Fibroblast of pulmonary artery (primary cell): Measurements from ENCODE around the gene TOM1L2.

Source experiments
- DNase-seq: peaks from one replicate; pipeline ENCODE4 v3.0.0-alpha.2; 2010; ENCODE audit warnings: low read depth
- H3K4me3 ChIP-seq: replicated peaks from 2 replicates; pipeline ENCODE4 v1.5.1; 2011; ENCODE audit warnings: low read depth, mild to moderate bottlenecking, control low read depth, low read length, moderate library complexity
- TF ChIP-seq, protein P1 (sequence below): IDR thresholded peaks from 2 replicates; pipeline ENCODE4 v1.5.1; 2011; ENCODE audit warnings: mild to moderate bottlenecking, control low read depth, low read length, inconsistent platforms; ENCODE audit errors: missing control alignments

The TOM1L2 gene

DNA sequence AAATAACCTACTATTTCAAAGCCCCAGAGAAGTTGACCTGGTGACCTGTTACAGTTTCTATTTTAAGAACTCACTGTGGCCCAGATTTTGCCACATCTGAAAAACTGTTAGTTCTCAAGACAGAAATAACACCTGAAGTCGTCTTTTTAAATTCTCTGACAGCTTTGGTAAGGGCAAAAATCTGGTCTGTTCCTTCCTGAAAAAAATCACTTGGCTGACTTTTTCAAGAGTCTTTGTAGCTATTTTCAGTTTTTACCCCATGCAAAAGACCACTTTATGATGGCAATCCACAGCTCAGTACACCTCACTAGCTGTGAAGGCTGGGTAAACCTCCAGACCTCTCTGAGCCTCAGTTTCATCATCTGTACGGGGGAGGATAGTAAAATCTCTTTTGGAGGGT, 74.8 kb downstream of the TOM1L2 start:
- no peak overlapping the region for H3K4me3 ChIP-seq
- TF ChIP-seq, protein P1, sequence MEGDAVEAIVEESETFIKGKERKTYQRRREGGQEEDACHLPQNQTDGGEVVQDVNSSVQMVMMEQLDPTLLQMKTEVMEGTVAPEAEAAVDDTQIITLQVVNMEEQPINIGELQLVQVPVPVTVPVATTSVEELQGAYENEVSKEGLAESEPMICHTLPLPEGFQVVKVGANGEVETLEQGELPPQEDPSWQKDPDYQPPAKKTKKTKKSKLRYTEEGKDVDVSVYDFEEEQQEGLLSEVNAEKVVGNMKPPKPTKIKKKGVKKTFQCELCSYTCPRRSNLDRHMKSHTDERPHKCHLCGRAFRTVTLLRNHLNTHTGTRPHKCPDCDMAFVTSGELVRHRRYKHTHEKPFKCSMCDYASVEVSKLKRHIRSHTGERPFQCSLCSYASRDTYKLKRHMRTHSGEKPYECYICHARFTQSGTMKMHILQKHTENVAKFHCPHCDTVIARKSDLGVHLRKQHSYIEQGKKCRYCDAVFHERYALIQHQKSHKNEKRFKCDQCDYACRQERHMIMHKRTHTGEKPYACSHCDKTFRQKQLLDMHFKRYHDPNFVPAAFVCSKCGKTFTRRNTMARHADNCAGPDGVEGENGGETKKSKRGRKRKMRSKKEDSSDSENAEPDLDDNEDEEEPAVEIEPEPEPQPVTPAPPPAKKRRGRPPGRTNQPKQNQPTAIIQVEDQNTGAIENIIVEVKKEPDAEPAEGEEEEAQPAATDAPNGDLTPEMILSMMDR, result no peak
- DNase-seq, result no peak

DNA sequence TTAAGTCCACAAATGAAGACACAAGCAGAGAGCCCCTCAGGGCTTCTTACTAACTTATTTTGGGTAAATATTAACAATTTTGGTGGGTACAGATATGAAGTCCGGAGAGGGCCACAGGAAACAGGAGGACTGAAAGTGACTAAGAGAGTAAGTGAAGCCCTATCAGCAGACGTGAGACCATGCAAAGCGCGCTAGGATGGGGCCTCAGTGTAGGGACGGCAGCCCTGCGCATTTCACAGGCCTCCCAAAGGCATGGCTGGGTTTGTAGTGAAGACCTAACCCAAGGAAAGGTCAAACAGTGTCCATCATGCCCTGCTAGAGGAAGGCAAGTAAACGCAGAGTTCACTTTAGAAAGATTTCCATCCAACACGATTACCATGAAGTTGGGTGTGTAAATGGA, 75.5 kb downstream of the TOM1L2 start:
- H3K4me3 ChIP-seq, result no peak overlapping the region
- DNase-seq, result no peak
- TF ChIP-seq, protein P1, result no peak

DNA sequence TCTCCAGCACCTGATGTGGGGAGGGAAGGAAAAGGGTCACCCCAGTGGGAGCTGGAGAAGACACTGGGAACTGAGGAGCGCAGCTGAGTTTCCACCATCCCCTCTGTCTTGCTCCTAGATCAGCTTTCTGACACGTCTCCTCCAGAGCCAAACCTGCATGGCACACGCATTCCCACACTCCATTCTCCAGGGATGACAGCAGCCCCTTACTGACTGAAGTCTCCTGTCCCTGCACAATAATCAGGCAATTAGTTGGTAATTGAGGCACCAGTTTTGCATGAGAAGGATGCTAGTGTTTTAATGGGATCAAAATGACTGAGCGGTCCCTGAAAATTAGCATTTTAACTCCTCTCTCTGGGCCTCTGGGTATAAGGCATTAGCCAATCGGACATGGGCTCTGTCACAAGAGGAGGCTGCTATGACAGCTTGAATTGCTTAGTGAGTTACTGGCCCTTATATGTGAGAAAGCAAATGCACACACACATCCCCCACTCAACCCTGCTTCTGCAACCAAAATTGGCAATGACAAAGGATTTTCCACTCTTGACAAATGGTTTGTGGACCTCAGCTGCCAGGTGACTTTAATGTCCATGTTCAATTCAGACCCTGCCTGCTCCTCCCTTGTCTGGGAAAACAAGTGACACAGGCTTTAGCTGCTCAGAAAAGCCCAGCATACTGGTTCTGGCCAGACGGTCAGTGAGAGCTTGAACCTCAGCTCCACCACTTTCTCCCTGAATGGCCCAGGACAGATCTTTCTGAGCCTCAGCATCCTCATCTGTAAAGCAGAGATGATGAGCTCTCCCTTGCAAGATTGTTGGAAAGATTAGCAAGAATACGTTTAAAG, 78.2 kb downstream of the TOM1L2 start:
- TF ChIP-seq, protein P1, result no peak
- H3K4me3 ChIP-seq, result no peak overlapping the region
- DNase-seq, result no peak

DNA sequence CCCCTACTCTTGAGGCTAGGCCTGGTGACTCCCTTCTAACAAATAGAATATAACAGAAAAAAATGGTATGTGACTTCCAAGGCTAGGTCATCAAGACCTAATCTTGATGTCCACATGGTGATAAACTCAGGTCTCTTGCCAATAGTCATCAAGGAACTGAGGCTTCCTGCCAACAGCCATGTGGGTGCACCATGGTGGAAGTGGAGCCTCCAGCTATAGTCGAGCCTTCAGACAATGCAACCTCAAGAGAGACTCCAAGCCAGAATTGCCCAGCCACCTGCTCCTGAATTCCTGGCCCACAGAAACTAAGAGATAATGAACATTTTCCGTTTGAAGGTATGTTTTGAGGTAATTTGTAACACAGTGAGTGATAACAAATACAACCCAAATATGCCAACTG, 79.5 kb downstream of the TOM1L2 start:
- TF ChIP-seq, protein P1, result no peak
- no peak for DNase-seq
- H3K4me3 ChIP-seq, result no peak overlapping the region

DNA sequence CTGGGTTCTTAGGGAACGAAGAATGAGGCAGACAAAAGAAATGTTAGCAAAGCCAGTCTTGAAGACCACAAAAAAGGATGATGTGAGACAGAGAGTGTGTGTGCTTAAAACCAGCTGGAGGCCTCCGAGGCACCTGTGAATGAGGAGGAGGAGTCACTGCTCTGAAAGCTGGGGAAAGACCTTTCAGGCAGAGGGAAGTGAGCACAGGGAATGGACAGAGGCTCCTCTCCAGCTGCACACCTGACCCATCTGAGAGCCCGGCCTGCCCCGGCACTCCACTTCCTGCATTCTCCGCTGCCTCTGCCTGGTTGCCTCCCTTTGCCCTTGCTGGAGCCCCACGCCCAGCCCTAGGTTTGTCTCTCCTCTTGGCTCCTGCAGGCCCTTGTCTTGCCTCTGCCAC, 80.2 kb downstream of the TOM1L2 start:
- no peak for DNase-seq
- H3K4me3 ChIP-seq, result no peak overlapping the region
- TF ChIP-seq, protein P1, result no peak

DNA sequence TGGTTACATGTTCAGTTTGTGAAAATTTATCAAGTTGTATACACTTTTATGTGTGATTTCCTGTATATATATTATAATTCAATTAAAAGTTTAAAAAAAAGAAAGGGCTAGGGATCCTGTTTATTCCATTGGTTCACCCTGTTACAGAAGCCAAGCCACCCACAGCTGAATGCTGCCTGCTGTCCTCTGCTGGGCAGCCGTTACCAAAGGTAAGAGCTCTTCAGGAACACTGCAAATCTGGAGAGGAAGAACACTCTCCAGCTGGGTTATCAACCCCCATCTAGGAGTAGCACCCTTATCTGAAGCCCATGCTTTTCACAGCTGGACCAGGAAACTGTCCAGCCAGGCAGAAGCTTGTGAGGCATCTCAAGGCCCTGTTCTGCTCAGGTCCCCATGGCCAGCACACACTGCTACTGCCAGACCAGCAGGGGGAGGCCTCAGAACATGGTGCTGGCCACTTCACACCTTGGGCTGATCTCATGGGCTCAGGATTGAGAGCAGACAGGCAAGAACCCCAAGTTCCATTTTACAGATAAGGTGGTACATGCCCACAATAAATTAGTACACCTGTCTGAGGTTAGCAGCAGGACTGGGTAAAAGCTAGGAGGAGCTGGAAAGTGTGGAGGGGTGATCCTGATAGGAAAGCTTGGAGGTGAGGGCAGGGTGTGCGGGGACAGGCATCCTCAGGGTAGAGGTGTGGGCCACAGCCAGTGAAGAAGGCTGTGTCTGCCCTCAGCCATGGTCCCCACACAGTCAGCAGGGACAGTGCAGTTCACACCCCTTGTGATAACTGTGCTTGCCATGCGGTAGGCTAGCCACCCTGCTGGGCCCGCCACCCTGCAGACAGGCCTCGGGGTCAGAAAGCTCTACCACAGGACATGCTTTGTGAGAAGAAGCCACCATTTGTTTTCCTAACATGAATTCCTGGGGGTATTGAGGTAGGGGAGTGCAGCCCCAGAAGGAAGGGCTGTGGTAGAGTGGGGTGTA, 81.1 kb downstream of the TOM1L2 start:
- H3K4me3 ChIP-seq, result no peak overlapping the region
- DNase-seq, result peak; percentile 78
- TF ChIP-seq, protein P1, result peak; percentile 86
